HepG2 (cell line): ENCODE data around the gene MTREX.

ENCODE experiments used
- DNMT3B ChIP-seq: conservative IDR thresholded peaks from 2 replicates; pipeline ENCODE4 v1.6.1; 2016; ENCODE audit warnings: missing biosample characterization, control low read depth
- FOSL1 ChIP-seq: sonication (generic); formaldehyde crosslinking; IDR thresholded peaks from 2 replicates; pipeline ENCODE4 v1.9.0; 2021; ENCODE audit warnings: missing genetic modification reagents, borderline replicate concordance
- FOXK2 ChIP-seq: fragments of 450-650 bp; IDR thresholded peaks from 2 replicates; pipeline ENCODE4 v1.6.1; 2016
- TAF1 ChIP-seq: sonication (generic); formaldehyde crosslinking; IDR thresholded peaks from 2 replicates; pipeline ENCODE4 v1.4.0; 2020; ENCODE audit warnings: missing genetic modification reagents
- TF ChIP-seq, protein P1 (sequence below): sonication (generic); formaldehyde crosslinking; IDR thresholded peaks from 2 replicates; pipeline ENCODE4 v1.5.0; 2020; ENCODE audit warnings: mild to moderate bottlenecking, missing genetic modification reagents, moderate library complexity
- TF ChIP-seq, protein P2 (sequence below): sonication (generic); formaldehyde crosslinking; IDR thresholded peaks from 2 replicates; pipeline ENCODE4 v1.4.0; 2020; ENCODE audit warnings: missing genetic modification reagents
- TF ChIP-seq, protein P3 (sequence below): sonication (generic); formaldehyde crosslinking; IDR thresholded peaks from 2 replicates; pipeline ENCODE4 v1.4.0; 2020; ENCODE audit warnings: missing genetic modification reagents, borderline replicate concordance

DNA sequence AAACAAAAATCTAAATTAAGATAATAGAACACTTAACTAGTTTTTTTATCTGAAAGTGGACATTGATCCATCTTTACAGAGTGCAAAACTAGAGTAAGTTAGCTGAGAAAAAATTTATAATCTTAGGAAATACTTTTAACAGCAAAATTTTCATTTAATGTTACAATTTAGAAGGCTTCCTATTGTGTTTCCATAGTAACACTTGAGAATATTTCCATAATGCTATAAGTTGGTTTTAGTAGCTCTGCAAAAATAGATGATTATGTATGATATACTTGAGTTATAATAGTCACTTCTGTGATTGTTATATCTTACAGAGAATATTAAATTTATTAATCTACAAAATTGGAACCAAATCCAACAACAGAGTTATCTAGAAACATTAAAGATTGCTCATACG, 78.6 kb downstream of the MTREX start:
- no peak for TF ChIP-seq DNMT3B (CRISPR knock-in tag)
- TF ChIP-seq, protein P1, sequence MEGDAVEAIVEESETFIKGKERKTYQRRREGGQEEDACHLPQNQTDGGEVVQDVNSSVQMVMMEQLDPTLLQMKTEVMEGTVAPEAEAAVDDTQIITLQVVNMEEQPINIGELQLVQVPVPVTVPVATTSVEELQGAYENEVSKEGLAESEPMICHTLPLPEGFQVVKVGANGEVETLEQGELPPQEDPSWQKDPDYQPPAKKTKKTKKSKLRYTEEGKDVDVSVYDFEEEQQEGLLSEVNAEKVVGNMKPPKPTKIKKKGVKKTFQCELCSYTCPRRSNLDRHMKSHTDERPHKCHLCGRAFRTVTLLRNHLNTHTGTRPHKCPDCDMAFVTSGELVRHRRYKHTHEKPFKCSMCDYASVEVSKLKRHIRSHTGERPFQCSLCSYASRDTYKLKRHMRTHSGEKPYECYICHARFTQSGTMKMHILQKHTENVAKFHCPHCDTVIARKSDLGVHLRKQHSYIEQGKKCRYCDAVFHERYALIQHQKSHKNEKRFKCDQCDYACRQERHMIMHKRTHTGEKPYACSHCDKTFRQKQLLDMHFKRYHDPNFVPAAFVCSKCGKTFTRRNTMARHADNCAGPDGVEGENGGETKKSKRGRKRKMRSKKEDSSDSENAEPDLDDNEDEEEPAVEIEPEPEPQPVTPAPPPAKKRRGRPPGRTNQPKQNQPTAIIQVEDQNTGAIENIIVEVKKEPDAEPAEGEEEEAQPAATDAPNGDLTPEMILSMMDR (CRISPR knock-in tag) = no peak
- TF ChIP-seq TAF1 (CRISPR knock-in tag) = no peak
- TF ChIP-seq, protein P2, sequence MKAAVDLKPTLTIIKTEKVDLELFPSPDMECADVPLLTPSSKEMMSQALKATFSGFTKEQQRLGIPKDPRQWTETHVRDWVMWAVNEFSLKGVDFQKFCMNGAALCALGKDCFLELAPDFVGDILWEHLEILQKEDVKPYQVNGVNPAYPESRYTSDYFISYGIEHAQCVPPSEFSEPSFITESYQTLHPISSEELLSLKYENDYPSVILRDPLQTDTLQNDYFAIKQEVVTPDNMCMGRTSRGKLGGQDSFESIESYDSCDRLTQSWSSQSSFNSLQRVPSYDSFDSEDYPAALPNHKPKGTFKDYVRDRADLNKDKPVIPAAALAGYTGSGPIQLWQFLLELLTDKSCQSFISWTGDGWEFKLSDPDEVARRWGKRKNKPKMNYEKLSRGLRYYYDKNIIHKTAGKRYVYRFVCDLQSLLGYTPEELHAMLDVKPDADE (CRISPR knock-in tag) = no peak
- no peak for TF ChIP-seq FOSL1 (CRISPR knock-in tag)
- TF ChIP-seq, protein P3, sequence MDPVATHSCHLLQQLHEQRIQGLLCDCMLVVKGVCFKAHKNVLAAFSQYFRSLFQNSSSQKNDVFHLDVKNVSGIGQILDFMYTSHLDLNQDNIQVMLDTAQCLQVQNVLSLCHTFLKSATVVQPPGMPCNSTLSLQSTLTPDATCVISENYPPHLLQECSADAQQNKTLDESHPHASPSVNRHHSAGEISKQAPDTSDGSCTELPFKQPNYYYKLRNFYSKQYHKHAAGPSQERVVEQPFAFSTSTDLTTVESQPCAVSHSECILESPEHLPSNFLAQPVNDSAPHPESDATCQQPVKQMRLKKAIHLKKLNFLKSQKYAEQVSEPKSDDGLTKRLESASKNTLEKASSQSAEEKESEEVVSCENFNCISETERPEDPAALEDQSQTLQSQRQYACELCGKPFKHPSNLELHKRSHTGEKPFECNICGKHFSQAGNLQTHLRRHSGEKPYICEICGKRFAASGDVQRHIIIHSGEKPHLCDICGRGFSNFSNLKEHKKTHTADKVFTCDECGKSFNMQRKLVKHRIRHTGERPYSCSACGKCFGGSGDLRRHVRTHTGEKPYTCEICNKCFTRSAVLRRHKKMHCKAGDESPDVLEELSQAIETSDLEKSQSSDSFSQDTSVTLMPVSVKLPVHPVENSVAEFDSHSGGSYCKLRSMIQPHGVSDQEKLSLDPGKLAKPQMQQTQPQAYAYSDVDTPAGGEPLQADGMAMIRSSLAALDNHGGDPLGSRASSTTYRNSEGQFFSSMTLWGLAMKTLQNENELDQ = no peak
- TF ChIP-seq FOXK2 = no peak
